HL-60 (cell line): ENCODE data around the gene CARMIL1.

Experiments used
- DNase-seq, 2 experiments: peaks; one replicate each; pipeline ENCODE4 v3.0.0-alpha.2; 2010 to 2020; ENCODE audit warnings: low read depth in 1 of 2, low spot score in 1 of 2
- H3K27ac ChIP-seq: fragments of 250-450 bp; sonication (Bioruptor Pico); replicated peaks from 2 replicates; pipeline ENCODE4 v1.5.1; 2020; ENCODE audit warnings: mild to moderate bottlenecking, moderate library complexity
- H3K27me3 ChIP-seq: fragments of 250-450 bp; sonication (Bioruptor Pico); 2 replicates; pipeline ENCODE4 v1.5.1; 2021; ENCODE audit warnings: mild to moderate bottlenecking, moderate library complexity; ENCODE audit not compliant: insufficient read depth, poor library complexity, severe bottlenecking
- H3K4me3 ChIP-seq: replicated peaks from 2 replicates; pipeline ENCODE4 v1.5.1; 2011; ENCODE audit warnings: mild to moderate bottlenecking, control low read depth, low read length; ENCODE audit not compliant: insufficient read depth
- CTCF ChIP-seq: IDR thresholded peaks from one replicate; pipeline ENCODE4 v1.5.1; 2011; ENCODE audit warnings: low read length, control low read depth, inconsistent platforms; ENCODE audit not compliant: insufficient read depth
- GABPA ChIP-seq: IDR thresholded peaks from 2 replicates; pipeline ENCODE4 v1.6.1; 2012; ENCODE audit warnings: low read depth
- POLR2AphosphoS5 ChIP-seq: IDR thresholded peaks from 2 replicates; pipeline ENCODE4 v1.6.1; 2012; ENCODE audit warnings: low read depth
- REST ChIP-seq: IDR thresholded peaks from 2 replicates; pipeline ENCODE4 v1.6.1; 2012; ENCODE audit warnings: low read depth; ENCODE audit not compliant: insufficient replicate concordance
- SPI1 ChIP-seq: IDR thresholded peaks from 2 replicates; pipeline ENCODE4 v1.6.1; 2012; ENCODE audit warnings: low read depth, mild to moderate bottlenecking, borderline replicate concordance

CARMIL1 gene

GRCh38 chr6:25311331-25311840 lies 32.2 kb downstream of the CARMIL1 start:
- no peak for DNase-seq
- Histone ChIP-seq H3K27me3 (no peaks in the 10 kb centered on the region), H3K4me3 (no peak overlapping the region), H3K27ac (no peak overlapping the region)
- TF ChIP-seq REST (no peak), SPI1 (no peak), POLR2AphosphoS5 (no peak), CTCF (no peak), GABPA (no peak)

- DNase-seq = no peak
- Histone ChIP-seq H3K27ac (no peak overlapping the region), H3K4me3 (no peak overlapping the region), H3K27me3 (no peaks in the 10 kb centered on the region)
- TF ChIP-seq SPI1 = no peak
- no peak for TF ChIP-seq GABPA
- no peak for TF ChIP-seq REST
- TF ChIP-seq POLR2AphosphoS5 = no peak
- TF ChIP-seq CTCF = no peak
These were observed 33.0 kb downstream of the CARMIL1 start for GRCh38 chr6:25312034-25312620.

GRCh38 chr6:25312703-25313102 lies 33.5 kb downstream of the CARMIL1 start:
- no peaks in the 10 kb centered on the region for H3K27me3 ChIP-seq
- H3K27ac ChIP-seq = no peak overlapping the region
- no peak for DNase-seq
- H3K4me3 ChIP-seq = no peak overlapping the region
- TF ChIP-seq SPI1 = no peak
- TF ChIP-seq REST = no peak
- TF ChIP-seq POLR2AphosphoS5 = no peak
